ENCODE results near the gene SLC38A9. TPM values are rescaled to one million over a fixed set of nuclear protein-coding genes. Genes with fewer than 3 reads are reported as not detected.

Gene SLC38A9
- polyA plus RNA-seq, 1 donor (not counting 4 experiments of a cell fraction or from before 2014, with no cell fraction given), result 43.3 TPM

DNA sequence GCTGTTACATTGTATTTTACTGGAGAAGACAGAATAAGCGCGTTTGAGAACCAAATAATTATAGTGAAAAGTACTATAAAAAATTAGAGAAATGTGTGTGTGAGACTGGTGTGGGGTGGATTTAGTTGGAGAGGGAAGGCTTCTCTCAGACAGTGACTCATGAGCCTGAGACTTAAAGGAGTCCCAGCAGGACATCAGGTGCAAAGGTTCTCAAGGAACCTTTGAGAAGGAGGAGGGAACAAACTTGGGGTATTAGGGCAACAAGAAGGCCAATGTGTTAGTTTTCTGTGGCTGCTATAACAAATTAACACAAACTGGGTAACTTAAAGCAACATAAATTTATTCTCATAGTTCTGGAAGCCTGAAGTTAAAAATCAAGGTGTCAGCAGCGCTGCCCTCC lies 30.7 kb upstream of the SLC38A9 start:
- TF ChIP-seq CTCF (optimal IDR thresholded peaks at IDR 0.05 in 1 of 3, IDR thresholded peaks at IDR 0.05 in 1 of 3, conservative IDR thresholded peaks at IDR 0.05 in 1 of 3; ENCODE audit: extremely low read depth in 1 of 3, insufficient read depth in 2 of 3, low read length in 3 of 3) (no peak), EZH2 (IDR thresholded peaks at IDR 0.05; ENCODE audit: low read length) (no peak)
- H4K20me1 ChIP-seq (ENCODE audit: control insufficient read depth, extremely low read depth, insufficient read depth, low read length), result no peaks in the 10 kb centered on the region
- H3K4me3 ChIP-seq (ENCODE audit: control insufficient read depth in 2 of 3, extremely low read depth in 1 of 3, insufficient read depth in 2 of 3, low read depth in 1 of 3, low read length in 3 of 3), result no peak overlapping the region
- FAIRE-seq, result no peak
- dilution Hi-C loops (cut with MboI; ENCODE audit: extremely low pct_ligation_motif_present, low sequenced_read_pairs), result no loop called here
- H3K36me3 ChIP-seq (ENCODE audit: control insufficient read depth in 2 of 2, extremely low read depth in 1 of 2, insufficient read depth in 2 of 2, low read length in 2 of 2), result no peaks in the 10 kb centered on the region
- no peak overlapping the region for H3K9ac ChIP-seq (ENCODE audit: control insufficient read depth, extremely low read depth, insufficient read depth, low read length)
- H3K79me2 ChIP-seq (ENCODE audit: control insufficient read depth, insufficient read depth, low read length), result no peaks in the 10 kb centered on the region
- H3K27me3 ChIP-seq (ENCODE audit: control insufficient read depth, extremely low read depth, insufficient read depth, low read length), result no peaks in the 10 kb centered on the region
- DNase-seq (ENCODE audit: low read depth, low spot score), result no peak
- no peaks in the 10 kb centered on the region for H3K4me1 ChIP-seq (ENCODE audit: control insufficient read depth, extremely low read depth, insufficient read depth, low read length)
- H3K9me3 ChIP-seq (ENCODE audit: control insufficient read depth, low read depth, low read length), result no peaks in the 10 kb centered on the region
- no peaks in the 10 kb centered on the region for H3K9me1 ChIP-seq (ENCODE audit: control insufficient read depth, extremely low read depth, insufficient read depth, low read length)
- H3K27ac ChIP-seq (ENCODE audit: control insufficient read depth, insufficient read depth, low read length), result no peak overlapping the region
- H2AFZ ChIP-seq (ENCODE audit: control insufficient read depth, low read length), result no peak overlapping the region
- H3K4me2 ChIP-seq (ENCODE audit: control insufficient read depth, extremely low read depth, insufficient read depth, low read depth, low read length), result no peak overlapping the region

DNA sequence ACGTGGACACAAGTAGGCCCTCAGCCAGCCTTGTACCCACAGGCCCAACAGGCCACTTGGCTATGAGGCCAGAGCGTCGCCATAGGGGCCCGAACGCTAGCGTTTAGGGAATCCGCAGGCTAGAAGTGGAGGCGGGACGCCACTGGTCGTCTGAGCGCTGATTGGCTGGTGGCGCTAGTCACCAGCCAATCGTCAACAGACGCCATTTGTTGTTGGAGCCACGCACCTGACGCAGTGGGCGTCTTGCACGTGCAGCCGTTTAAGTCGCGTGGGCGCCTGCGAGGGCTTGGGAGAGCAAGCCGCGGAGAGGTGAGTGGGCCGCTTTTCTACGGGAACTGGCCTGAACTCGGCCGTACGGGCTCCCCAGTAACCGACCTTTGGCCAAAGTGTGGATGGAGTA lies 25.7 kb upstream of the SLC38A9 start, which contains the start of gene DDX4:
DDX4 (plus strand) TSS at position 269 of the 400 bp plus-strand sequence. CDS start 903 bp downstream, outside the sequence.
- H3K4me3 ChIP-seq (ENCODE audit: control insufficient read depth in 2 of 3, extremely low read depth in 1 of 3, insufficient read depth in 2 of 3, low read depth in 1 of 3, low read length in 3 of 3), result no peak within 1 kb of the TSS
- H3K4me2 ChIP-seq (ENCODE audit: control insufficient read depth, extremely low read depth, insufficient read depth, low read depth, low read length), result no peak within 1 kb of the TSS
- H2AFZ ChIP-seq (ENCODE audit: control insufficient read depth, low read length), result no peak within 1 kb of the TSS
- H3K36me3 ChIP-seq (ENCODE audit: control insufficient read depth in 2 of 2, extremely low read depth in 1 of 2, insufficient read depth in 2 of 2, low read length in 2 of 2), result no peaks in the 10 kb centered on the region
- DNase-seq (ENCODE audit: low read depth, low spot score) (no peak), FAIRE-seq (no peak)
- H3K27ac ChIP-seq (ENCODE audit: control insufficient read depth, insufficient read depth, low read length), result no peak within 1 kb of the TSS
- dilution Hi-C loops (cut with MboI; ENCODE audit: extremely low pct_ligation_motif_present, low sequenced_read_pairs), result no loop called here
- H3K9ac ChIP-seq (ENCODE audit: control insufficient read depth, extremely low read depth, insufficient read depth, low read length), result no peak within 1 kb of the TSS
- H4K20me1 ChIP-seq (ENCODE audit: control insufficient read depth, extremely low read depth, insufficient read depth, low read length), result no peaks in the 10 kb centered on the region
- no peak for TF ChIP-seq EZH2 (IDR thresholded peaks at IDR 0.05; ENCODE audit: low read length)
- no peak for TF ChIP-seq CTCF (optimal IDR thresholded peaks at IDR 0.05 in 1 of 3, IDR thresholded peaks at IDR 0.05 in 1 of 3, conservative IDR thresholded peaks at IDR 0.05 in 1 of 3; ENCODE audit: extremely low read depth in 1 of 3, insufficient read depth in 2 of 3, low read length in 3 of 3)
- no peaks in the 10 kb centered on the region for H3K9me3 ChIP-seq (ENCODE audit: control insufficient read depth, low read depth, low read length)
- H3K27me3 ChIP-seq (ENCODE audit: control insufficient read depth, extremely low read depth, insufficient read depth, low read length), result no peaks in the 10 kb centered on the region
- no peaks in the 10 kb centered on the region for H3K9me1 ChIP-seq (ENCODE audit: control insufficient read depth, extremely low read depth, insufficient read depth, low read length)
- H3K79me2 ChIP-seq (ENCODE audit: control insufficient read depth, insufficient read depth, low read length), result no peaks in the 10 kb centered on the region
- H3K4me1 ChIP-seq (ENCODE audit: control insufficient read depth, extremely low read depth, insufficient read depth, low read length), result no peaks in the 10 kb centered on the region

All from keratinocyte (primary cell).